Memory B cell (primary cell): Measurements from ENCODE around the gene GALNT2.

ENCODE experiments used
- ATAC-seq: fragments of 150-1000 bp; cut with Tn5 transposase; 2 replicates; pipeline ENCODE4 v1.10.0; 2021; ENCODE audit warnings: low read depth, mild to moderate bottlenecking, moderate library complexity
- DNase-seq, 2 donors: peaks; one replicate each; pipeline ENCODE4 v3.0.0; 2022; ENCODE audit warnings: low spot score in 2 of 2
- H3K27ac Mint-ChIP-seq: one replicate; pipeline ENCODE4 v1.8.0; 2022; ENCODE audit warnings: mild to moderate bottlenecking, moderate library complexity, mixed read lengths
- H3K27me3 Mint-ChIP-seq: one replicate; pipeline ENCODE4 v1.8.0; 2022; ENCODE audit warnings: mixed read lengths
- H3K36me3 Mint-ChIP-seq: one replicate; pipeline ENCODE4 v1.8.0; 2022; ENCODE audit warnings: mild to moderate bottlenecking, mixed read lengths
- H3K4me1 Mint-ChIP-seq: one replicate; pipeline ENCODE4 v1.8.0; 2022; ENCODE audit warnings: mixed read lengths
- H3K4me3 Mint-ChIP-seq: one replicate; pipeline ENCODE4 v1.8.0; 2022; ENCODE audit warnings: mild to moderate bottlenecking, moderate library complexity, mixed read lengths
- H3K9me3 Mint-ChIP-seq: one replicate; pipeline ENCODE4 v1.8.0; 2022; ENCODE audit warnings: mixed read lengths

The GALNT2 gene

GRCh38 chr1:230139315-230139714 is 72.3 kb downstream of the GALNT2 start:
- Mint-ChIP-seq H3K36me3 (peaks cover 3% of the 10 kb centered on the region), H3K4me1 (peaks cover 6% of the 10 kb centered on the region), H3K9me3 (no peaks in the 10 kb centered on the region), H3K27me3 (no peaks in the 10 kb centered on the region), H3K4me3 (no peak overlapping the region), H3K27ac (no peak overlapping the region)
- ATAC-seq (no peak), DNase-seq (no peak)

- no peaks in the 10 kb centered on the region for H3K9me3 Mint-ChIP-seq
- H3K4me3 Mint-ChIP-seq: no peak overlapping the region
- H3K36me3 Mint-ChIP-seq: peaks cover 3% of the 10 kb centered on the region
- no peak for ATAC-seq
- H3K4me1 Mint-ChIP-seq: peaks cover 9% of the 10 kb centered on the region
- H3K27ac Mint-ChIP-seq: no peak overlapping the region
- DNase-seq: no peak
- no peaks in the 10 kb centered on the region for H3K27me3 Mint-ChIP-seq
Observed at GRCh38 chr1:230139741-230140140, 72.7 kb downstream of the GALNT2 start.

- ATAC-seq (no peak), DNase-seq (no peak)
- H3K27me3 Mint-ChIP-seq: no peaks in the 10 kb centered on the region
- H3K4me3 Mint-ChIP-seq: no peak overlapping the region
- H3K27ac Mint-ChIP-seq: peak overlapping the region; percentile 11
- H3K4me1 Mint-ChIP-seq: peaks cover 11% of the 10 kb centered on the region
- no peaks in the 10 kb centered on the region for H3K9me3 Mint-ChIP-seq
- H3K36me3 Mint-ChIP-seq: peaks cover 3% of the 10 kb centered on the region
Observed at GRCh38 chr1:230140221-230141020, 73.4 kb downstream of the GALNT2 start.

GRCh38 chr1:230141021-230141648 is 74.1 kb downstream of the GALNT2 start:
- Mint-ChIP-seq H3K27me3 (no peaks in the 10 kb centered on the region), H3K4me3 (no peak overlapping the region), H3K4me1 (peaks cover 16% of the 10 kb centered on the region), H3K27ac (peak overlapping the region; percentile 11), H3K36me3 (peaks cover 2% of the 10 kb centered on the region), H3K9me3 (no peaks in the 10 kb centered on the region)
- ATAC-seq (no peak), DNase-seq (no peak)

- ATAC-seq (no peak), DNase-seq (no peak)
- peaks cover 2% of the 10 kb centered on the region for H3K36me3 Mint-ChIP-seq
- H3K4me3 Mint-ChIP-seq: no peak overlapping the region
- H3K27ac Mint-ChIP-seq: no peak overlapping the region
- no peaks in the 10 kb centered on the region for H3K9me3 Mint-ChIP-seq
- no peaks in the 10 kb centered on the region for H3K27me3 Mint-ChIP-seq
- peaks cover 25% of the 10 kb centered on the region for H3K4me1 Mint-ChIP-seq
Observed at GRCh38 chr1:230141797-230142607, 75.0 kb downstream of the GALNT2 start.

GRCh38 chr1:230142608-230143210 is 75.7 kb downstream of the GALNT2 start:
- Mint-ChIP-seq H3K27ac (peak overlapping the region; percentile 20), H3K4me3 (no peak overlapping the region), H3K27me3 (no peaks in the 10 kb centered on the region), H3K4me1 (peaks cover 32% of the 10 kb centered on the region), H3K9me3 (no peaks in the 10 kb centered on the region), H3K36me3 (peaks cover 2% of the 10 kb centered on the region)
- DNase-seq (no peak), ATAC-seq (no peak)

GRCh38 chr1:230143534-230143933 is 76.5 kb downstream of the GALNT2 start:
- Mint-ChIP-seq H3K36me3 (peaks cover 2% of the 10 kb centered on the region), H3K4me1 (peaks cover 36% of the 10 kb centered on the region), H3K27ac (peak overlapping the region; percentile 58), H3K9me3 (no peaks in the 10 kb centered on the region), H3K4me3 (no peak overlapping the region), H3K27me3 (no peaks in the 10 kb centered on the region)
- ATAC-seq: no peak
- no peak for DNase-seq

- peaks cover 2% of the 10 kb centered on the region for H3K36me3 Mint-ChIP-seq
- ATAC-seq (no peak), DNase-seq (no peak)
- H3K27ac Mint-ChIP-seq: peak overlapping the region; percentile 96
- H3K9me3 Mint-ChIP-seq: no peaks in the 10 kb centered on the region
- peaks cover 40% of the 10 kb centered on the region for H3K4me1 Mint-ChIP-seq
- no peak overlapping the region for H3K4me3 Mint-ChIP-seq
- no peaks in the 10 kb centered on the region for H3K27me3 Mint-ChIP-seq
Observed at GRCh38 chr1:230144010-230144614, 77.1 kb downstream of the GALNT2 start.

GRCh38 chr1:230144758-230145504 is 77.9 kb downstream of the GALNT2 start:
- peak overlapping the region; percentile 96 for H3K27ac Mint-ChIP-seq
- DNase-seq: no peak

GRCh38 chr1:230145505-230145899 is 78.5 kb downstream of the GALNT2 start:
- Mint-ChIP-seq H3K27ac (peak overlapping the region; percentile 96), H3K4me1 (peaks cover 52% of the 10 kb centered on the region), H3K4me3 (peak overlapping the region; percentile 89), H3K9me3 (no peaks in the 10 kb centered on the region), H3K27me3 (no peaks in the 10 kb centered on the region), H3K36me3 (peaks cover 1% of the 10 kb centered on the region)
- no peak for ATAC-seq
- DNase-seq: no peak

More at GRCh38 chr1:230144758-230145504, 77.9 kb downstream of the GALNT2 start:
- Mint-ChIP-seq H3K4me3 (no peak overlapping the region), H3K9me3 (no peaks in the 10 kb centered on the region), H3K27me3 (no peaks in the 10 kb centered on the region), H3K36me3 (peaks cover 2% of the 10 kb centered on the region), H3K4me1 (peaks cover 48% of the 10 kb centered on the region)
- ATAC-seq: no peak

- peak overlapping the region; percentile 89 for H3K4me3 Mint-ChIP-seq
- H3K36me3 Mint-ChIP-seq: no peaks in the 10 kb centered on the region
- DNase-seq (no peak), ATAC-seq (peak; percentile 59)
- no peaks in the 10 kb centered on the region for H3K9me3 Mint-ChIP-seq
- H3K4me1 Mint-ChIP-seq: peaks cover 56% of the 10 kb centered on the region
- H3K27me3 Mint-ChIP-seq: no peaks in the 10 kb centered on the region
- peak overlapping the region; percentile 96 for H3K27ac Mint-ChIP-seq
Observed at GRCh38 chr1:230145953-230146476, 79.0 kb downstream of the GALNT2 start.

- no peaks in the 10 kb centered on the region for H3K36me3 Mint-ChIP-seq
- H3K4me3 Mint-ChIP-seq: peak overlapping the region; percentile 89
- H3K27me3 Mint-ChIP-seq: no peaks in the 10 kb centered on the region
- DNase-seq (no peak), ATAC-seq (no peak)
- peak overlapping the region; percentile 96 for H3K27ac Mint-ChIP-seq
- H3K9me3 Mint-ChIP-seq: no peaks in the 10 kb centered on the region
- peaks cover 58% of the 10 kb centered on the region for H3K4me1 Mint-ChIP-seq
Observed at GRCh38 chr1:230146709-230147108, 79.7 kb downstream of the GALNT2 start.
